GM23338 (cell line): Measurements from ENCODE around the gene DPF3. TPM values are rescaled to one million over a fixed set of nuclear protein-coding genes. Genes with fewer than 3 reads are reported as not detected.

ENCODE experiments used
- ATAC-seq: fragments of 200-7000 bp; cut with Tn5 transposase; 3 replicates; pipeline ENCODE4 v1.9.1; 2020
- DNase-seq: peaks from one replicate; pipeline ENCODE4 v3.0.0-alpha.2; 2015; ENCODE audit warnings: low spot score
- H2AFZ ChIP-seq: fragments of 200-600 bp; sonication (generic); 2 replicates; pipeline ENCODE4 v1.8.0; 2016; ENCODE audit warnings: antibody characterized with exemption, mild to moderate bottlenecking, moderate library complexity
- H3F3A ChIP-seq: fragments of 200-600 bp; sonication (generic); replicated peaks from 2 replicates; pipeline ENCODE4 v1.8.0; 2017; ENCODE audit warnings: antibody characterized with exemption, mixed run types, low read depth
- H3K27ac ChIP-seq: fragments of 200-600 bp; sonication (generic); 2 replicates; pipeline ENCODE4 v1.6.1; 2016; ENCODE audit warnings: low read depth
- H3K27me3 ChIP-seq: fragments of 200-600 bp; sonication (generic); 2 replicates; pipeline ENCODE4 v1.8.0; 2016; ENCODE audit warnings: mild to moderate bottlenecking, mixed run types, moderate library complexity; ENCODE audit not compliant: insufficient read depth
- H3K36me3 ChIP-seq: fragments of 200-600 bp; sonication (generic); 2 replicates; pipeline ENCODE4 v1.8.0; 2016; ENCODE audit warnings: mild to moderate bottlenecking; ENCODE audit not compliant: insufficient read depth
- H3K4me1 ChIP-seq: fragments of 200-600 bp; sonication (generic); 2 replicates; pipeline ENCODE4 v1.8.0; 2016; ENCODE audit warnings: mild to moderate bottlenecking, moderate library complexity; ENCODE audit not compliant: insufficient read depth
- H3K4me2 ChIP-seq: fragments of 200-600 bp; sonication (generic); 2 replicates; pipeline ENCODE4 v1.7.1; 2017; ENCODE audit warnings: mixed run types
- H3K4me3 ChIP-seq: fragments of 200-600 bp; sonication (generic); 2 replicates; pipeline ENCODE4 v1.6.1; 2016; ENCODE audit warnings: mixed run types
- H3K79me2 ChIP-seq: fragments of 200-600 bp; sonication (generic); replicated peaks from 2 replicates; pipeline ENCODE4 v1.8.0; 2017; ENCODE audit warnings: mild to moderate bottlenecking; ENCODE audit not compliant: insufficient read depth
- H3K9me2 ChIP-seq: fragments of 200-600 bp; sonication (generic); 2 replicates; pipeline ENCODE4 v1.8.0; 2017; ENCODE audit not compliant: insufficient read depth
- H4K20me1 ChIP-seq: fragments of 200-600 bp; sonication (generic); replicated peaks from 2 replicates; pipeline ENCODE4 v1.8.0; 2017; ENCODE audit warnings: mild to moderate bottlenecking; ENCODE audit not compliant: insufficient read depth
- H3K27ac Mint-ChIP-seq: 2 replicates; pipeline ENCODE4 v1.8.0; 2020; ENCODE audit warnings: inconsistent platforms, mild to moderate bottlenecking, moderate library complexity, mixed read lengths
- H3K27me3 Mint-ChIP-seq: 3 replicates; pipeline ENCODE4 v1.8.0; 2022; ENCODE audit warnings: low read depth, mild to moderate bottlenecking, moderate library complexity, mixed read lengths, inconsistent platforms; ENCODE audit not compliant: insufficient read depth, poor library complexity
- H3K36me3 Mint-ChIP-seq: 3 replicates; pipeline ENCODE4 v1.8.0; 2021; ENCODE audit warnings: low read depth, mild to moderate bottlenecking, inconsistent platforms, moderate library complexity, mixed read lengths
- H3K4me1 Mint-ChIP-seq: 3 replicates; pipeline ENCODE4 v1.8.0; 2020; ENCODE audit warnings: mild to moderate bottlenecking, inconsistent platforms, mixed read lengths
- H3K4me3 Mint-ChIP-seq: 3 replicates; pipeline ENCODE4 v1.8.0; 2021; ENCODE audit warnings: moderate library complexity, mild to moderate bottlenecking, inconsistent platforms, mixed read lengths
- H3K9me3 Mint-ChIP-seq: 3 replicates; pipeline ENCODE4 v1.8.0; 2020; ENCODE audit warnings: moderate library complexity, mild to moderate bottlenecking, inconsistent platforms, mixed read lengths
- CREB1 ChIP-seq: fragments of 250-450 bp; sonication (Bioruptor Pico); IDR thresholded peaks from 2 replicates; pipeline ENCODE4 v1.5.0; 2020; ENCODE audit warnings: low read depth, mild to moderate bottlenecking, moderate library complexity
- CTCF ChIP-seq, 2 experiments: fragments of 200-600 bp in 1 of 2; sonication (generic) in 1 of 2; conservative IDR thresholded peaks; 2 replicates each; pipeline versions ENCODE4 v1.5.1 to v1.6.1; 2016 to 2017; ENCODE audit warnings: antibody characterized with exemption in 2 of 2, low read depth in 2 of 2, mild to moderate bottlenecking in 2 of 2, moderate library complexity in 1 of 2
- ETS1 ChIP-seq: IDR thresholded peaks from 2 replicates; pipeline ENCODE4 v1.6.1; 2016; ENCODE audit warnings: antibody characterized with exemption
- EZH2phosphoT487 ChIP-seq: fragments of 200-600 bp; sonication (generic); IDR thresholded peaks from one replicate; pipeline ENCODE4 v1.8.1; 2018; ENCODE audit warnings: antibody characterized with exemption; ENCODE audit not compliant: unreplicated experiment
- NANOG ChIP-seq: IDR thresholded peaks from 2 replicates; pipeline ENCODE4 v1.6.1; 2016; ENCODE audit warnings: antibody characterized with exemption, borderline replicate concordance
- POLR2AphosphoS5 ChIP-seq: IDR thresholded peaks from 2 replicates; pipeline ENCODE4 v1.6.1; 2016; ENCODE audit warnings: antibody characterized with exemption, low read depth
- REST ChIP-seq: IDR thresholded peaks from one replicate; pipeline ENCODE4 v1.6.1; 2018; ENCODE audit warnings: antibody characterized with exemption; ENCODE audit not compliant: unreplicated experiment
- STAT1 ChIP-seq: IDR thresholded peaks from one replicate; pipeline ENCODE4 v1.6.1; 2016; ENCODE audit warnings: antibody characterized with exemption; ENCODE audit not compliant: unreplicated experiment
- ZNF331 ChIP-seq: fragments of 250-450 bp; sonication (Bioruptor Pico); IDR thresholded peaks from 2 replicates; pipeline ENCODE4 v1.5.0; 2020; ENCODE audit warnings: low read depth, mild to moderate bottlenecking, moderate library complexity
- polyA plus RNA-seq: library from polyadenylated mRNA; unstranded; fragments of >200 nt; fragmentation: Nextera tagmentation; extraction: Ambion mirVana; gene quantifications from 2 replicates; pipeline ENCODE4 v1.2.1, GENCODE V29; 2016
- total RNA-seq: library from RNA; depleted of rRNA; stranded (reverse); fragments of >200 nt; shearing (Covaris generic); gene quantifications from 2 replicates; pipeline ENCODE4 v1.2.3, GENCODE V29; 2014

DPF3 gene
- total and polyA plus RNA-seq, 2 experiments from 2014 or later: 0.18 to 1.0 TPM

- TF ChIP-seq REST (no peak), ZNF331 (CRISPR knock-in tag) (no peak), CREB1 (no peak), STAT1 (no peak), ETS1 (no peak)
Measured at GRCh38 chr14:72649603-72650227, 244.2 kb downstream of the DPF3 start (continued).

GRCh38 chr14:72647782-72648181 lies 246.1 kb downstream of the DPF3 start:
- ATAC-seq: no peak
- no peaks in the 10 kb centered on the region; the same call in 2 of the 3 replicates for H3K9me3 Mint-ChIP-seq
- no peaks in the 10 kb centered on the region for H3K36me3 ChIP-seq
- H3K36me3 Mint-ChIP-seq: no peaks in the 10 kb centered on the region
- no peaks in the 10 kb centered on the region for H3F3A ChIP-seq
- no peak overlapping the region for H3K4me2 ChIP-seq
- no peak overlapping the region for H3K27ac ChIP-seq
- peaks cover 7% of the 10 kb centered on the region for H3K4me1 Mint-ChIP-seq
- H3K4me1 ChIP-seq: no peaks in the 10 kb centered on the region
- no peak overlapping the region for H3K27ac Mint-ChIP-seq
- no peak overlapping the region for H2AFZ ChIP-seq
- 0 out of 2 replicates have a peak, but pooled peaks cover 9% of the 10 kb centered on the region for H3K9me2 ChIP-seq
- H3K27me3 Mint-ChIP-seq: no peaks in the 10 kb centered on the region
- H3K27me3 ChIP-seq: no peaks in the 10 kb centered on the region
- no peak overlapping the region for H3K4me3 Mint-ChIP-seq
- DNase-seq: no peak
- no peaks in the 10 kb centered on the region for H4K20me1 ChIP-seq
- no peaks in the 10 kb centered on the region for H3K79me2 ChIP-seq
- no peak overlapping the region for H3K4me3 ChIP-seq
- TF ChIP-seq NANOG: no peak
- TF ChIP-seq STAT1: no peak
- no peak for TF ChIP-seq ETS1
- no peak for TF ChIP-seq CREB1
- no peak for TF ChIP-seq REST
- no peak for TF ChIP-seq ZNF331 (CRISPR knock-in tag)
- no peak for TF ChIP-seq EZH2phosphoT487
- TF ChIP-seq CTCF (conservative IDR thresholded peaks at IDR 0.05; ENCODE audit: low read depth in 2 of 2): no peak
- TF ChIP-seq POLR2AphosphoS5: no peak
